ENCODE results near the gene CAMK2A. TPM values are rescaled to one million over a fixed set of nuclear protein-coding genes. Genes with fewer than 3 reads are reported as not detected.

CAMK2A gene
- total and polyA plus RNA-seq, 2 donors (not counting 3 experiments of a cell fraction or from before 2014, with no cell fraction given) = not detected

DNA sequence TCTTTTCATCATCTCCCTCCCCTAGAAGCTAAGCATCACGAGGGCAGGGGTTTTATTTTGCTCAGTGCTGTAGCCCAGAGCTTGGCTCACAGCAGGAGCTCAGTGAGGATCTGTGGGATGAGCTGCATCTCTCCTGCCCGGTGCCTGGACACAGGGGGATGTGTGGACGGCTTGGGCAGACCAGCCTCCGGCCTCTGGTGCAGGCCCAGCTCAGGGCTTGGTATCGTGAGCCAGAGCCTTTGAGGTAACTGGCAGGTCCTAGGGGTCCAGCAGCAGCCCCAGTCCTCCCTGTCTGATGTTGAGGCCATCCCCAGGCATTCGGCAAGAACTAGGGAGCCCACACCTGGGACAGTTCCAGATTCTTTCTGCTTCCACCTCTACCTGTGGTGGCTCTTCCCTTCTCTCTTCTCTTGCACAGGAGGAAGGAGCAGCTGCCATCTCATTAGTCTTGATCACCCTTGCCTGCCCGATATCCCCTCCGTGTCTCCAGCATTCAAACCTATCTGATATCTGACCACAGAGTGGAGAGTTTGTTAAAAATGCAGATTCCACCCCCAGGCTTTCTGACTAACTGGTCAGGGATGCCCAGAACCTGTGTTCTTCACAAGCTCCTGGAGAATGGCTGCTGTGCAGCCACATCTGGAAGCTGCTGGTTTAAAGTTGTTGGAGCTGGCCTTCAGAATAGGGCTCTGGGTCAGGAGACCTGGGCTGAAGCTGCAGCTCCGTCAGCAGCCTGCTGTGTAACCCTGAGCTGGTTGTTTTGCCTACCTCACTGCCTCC is 107.6 kb downstream of the CAMK2A start:
- Histone ChIP-seq H3K9ac (replicated peaks; ENCODE audit: extremely low read depth, insufficient read depth, low read length) (no peak overlapping the region), H4K20me1 (replicated peaks; ENCODE audit: control insufficient read depth, extremely low read depth, insufficient read depth, low read length) (no peaks in the 10 kb centered on the region), H2AFZ (ENCODE audit: low read depth, low read length) (no peak overlapping the region), H3K36me3 (ENCODE audit: control insufficient read depth in 2 of 2, extremely low read depth in 1 of 2, insufficient read depth in 2 of 2, low read length in 2 of 2) (no peaks in the 10 kb centered on the region), H3K79me2 (ENCODE audit: control insufficient read depth, insufficient read depth, low read length) (no peaks in the 10 kb centered on the region), H3K4me2 (ENCODE audit: insufficient read depth, low read length) (no peak overlapping the region), H3K4me1 (ENCODE audit: control insufficient read depth, extremely low read depth, insufficient read depth, low read length) (no peaks in the 10 kb centered on the region), H3K4me3 (replicated peaks in 1 of 3; ENCODE audit: insufficient read depth in 1 of 3, low read depth in 1 of 3, low read length in 3 of 3) (no peak overlapping the region), H3K27me3 (ENCODE audit: control insufficient read depth in 2 of 2, insufficient read depth in 2 of 2, low read length in 2 of 2) (peaks cover 7 to 15% of the 10 kb centered on the region in 2 experiments), H3K9me1 (replicated peaks; ENCODE audit: control insufficient read depth, extremely low read depth, insufficient read depth, low read length) (no peaks in the 10 kb centered on the region), H3K27ac (ENCODE audit: insufficient read depth, low read depth, low read length) (no peak overlapping the region), H3K9me3 (replicated peaks; ENCODE audit: control insufficient read depth, insufficient read depth, low read length) (no peaks in the 10 kb centered on the region)
- FAIRE-seq = no peak
- intact Hi-C loops (cut with micrococcal nuclease) (no loop called here), dilution Hi-C loops (cut with MboI; ENCODE audit: extremely low pct_ligation_motif_present, low sequenced_read_pairs) (no loop called here)
- POLR2A ChIA-PET = interaction anchor here (0.6 kb wide), 1 partner anchor 179 kb away, joined by 5 read pairs; no protein-coding TSS in a partner anchor
- DNase-seq (ENCODE audit: low read depth, low spot score) = no peak
- BruUV-seq (replicated peaks) = no TSS peak
- CTCF ChIA-PET = interaction anchor here (0.7 to 1.6 kb wide), 3 partner anchors 9 to 51 kb away, joined by 3 to 10 read pairs (median 3); no protein-coding TSS in a partner anchor
- TF ChIP-seq MYC (IDR thresholded peaks at IDR 0.05; ENCODE audit: low read depth, low read length) (no peak), POLR2A (IDR thresholded peaks at IDR 0.05; ENCODE audit: low read depth, low read length) (no peak), EZH2 (IDR thresholded peaks at IDR 0.05; ENCODE audit: borderline replicate concordance, low read depth, low read length, severe bottlenecking) (no peak), POLR2AphosphoS5 (IDR thresholded peaks at IDR 0.05; ENCODE audit: insufficient read depth, low read depth, low read length) (no peak), JUN (IDR thresholded peaks at IDR 0.05; ENCODE audit: borderline replicate concordance, insufficient read depth, insufficient read length, low read depth) (no peak), FOS (IDR thresholded peaks at IDR 0.05; ENCODE audit: borderline replicate concordance, insufficient read depth, low read length) (no peak), GATA2 (IDR thresholded peaks at IDR 0.05; ENCODE audit: insufficient read depth, insufficient read length, low read depth, low read length) (no peak)
- TF ChIP-seq, protein P1, sequence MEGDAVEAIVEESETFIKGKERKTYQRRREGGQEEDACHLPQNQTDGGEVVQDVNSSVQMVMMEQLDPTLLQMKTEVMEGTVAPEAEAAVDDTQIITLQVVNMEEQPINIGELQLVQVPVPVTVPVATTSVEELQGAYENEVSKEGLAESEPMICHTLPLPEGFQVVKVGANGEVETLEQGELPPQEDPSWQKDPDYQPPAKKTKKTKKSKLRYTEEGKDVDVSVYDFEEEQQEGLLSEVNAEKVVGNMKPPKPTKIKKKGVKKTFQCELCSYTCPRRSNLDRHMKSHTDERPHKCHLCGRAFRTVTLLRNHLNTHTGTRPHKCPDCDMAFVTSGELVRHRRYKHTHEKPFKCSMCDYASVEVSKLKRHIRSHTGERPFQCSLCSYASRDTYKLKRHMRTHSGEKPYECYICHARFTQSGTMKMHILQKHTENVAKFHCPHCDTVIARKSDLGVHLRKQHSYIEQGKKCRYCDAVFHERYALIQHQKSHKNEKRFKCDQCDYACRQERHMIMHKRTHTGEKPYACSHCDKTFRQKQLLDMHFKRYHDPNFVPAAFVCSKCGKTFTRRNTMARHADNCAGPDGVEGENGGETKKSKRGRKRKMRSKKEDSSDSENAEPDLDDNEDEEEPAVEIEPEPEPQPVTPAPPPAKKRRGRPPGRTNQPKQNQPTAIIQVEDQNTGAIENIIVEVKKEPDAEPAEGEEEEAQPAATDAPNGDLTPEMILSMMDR (IDR thresholded peaks at IDR 0.05; ENCODE audit: extremely low read depth in 1 of 2, insufficient read depth in 1 of 2, low read depth in 1 of 2, low read length in 2 of 2) = no peak
- TF ChIP-seq, protein P2, sequence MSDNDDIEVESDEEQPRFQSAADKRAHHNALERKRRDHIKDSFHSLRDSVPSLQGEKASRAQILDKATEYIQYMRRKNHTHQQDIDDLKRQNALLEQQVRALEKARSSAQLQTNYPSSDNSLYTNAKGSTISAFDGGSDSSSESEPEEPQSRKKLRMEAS (IDR thresholded peaks at IDR 0.05; ENCODE audit: insufficient read depth, insufficient read length) = no peak

Measured in endothelial cell of umbilical vein (primary cell).